ENCODE measurements around the gene MAZ.
A peak's percentile ranks its signal among the peaks of the same experiment; 100 is the strongest.

Gene MAZ

DNA sequence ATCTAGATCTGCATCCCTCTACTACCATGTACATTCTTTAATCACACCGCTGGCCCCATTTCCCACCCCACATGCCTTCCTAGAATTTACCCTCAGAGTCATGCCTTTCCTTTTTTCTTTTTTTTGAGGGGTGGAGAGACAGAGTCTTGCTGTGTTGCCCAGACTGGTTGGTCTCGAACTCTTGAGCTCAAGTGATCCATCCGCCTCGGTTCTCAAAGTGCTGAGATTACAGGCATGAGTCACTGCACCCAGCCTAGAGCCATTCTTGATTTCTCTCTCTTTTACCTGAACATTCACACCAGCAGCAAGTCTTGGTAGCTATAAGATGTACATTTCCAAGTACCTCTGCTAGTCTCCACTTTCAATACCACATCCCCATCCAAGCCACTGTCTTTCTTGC, 11.8 kb downstream of the MAZ start:
- H3K36me3 ChIP-seq = peaks cover 36% of the 10 kb centered on the region
- H3K9me3 ChIP-seq = no peaks in the 10 kb centered on the region
- no peaks in the 10 kb centered on the region; the same call in none of the 2 replicates for H3K4me1 ChIP-seq
- H3K4me3 ChIP-seq (ENCODE audit: low read depth, low read length) = no peak overlapping the region
- no peaks in the 10 kb centered on the region for H3K27me3 ChIP-seq
- DNase-seq = no peak
- TF ChIP-seq, protein P1, sequence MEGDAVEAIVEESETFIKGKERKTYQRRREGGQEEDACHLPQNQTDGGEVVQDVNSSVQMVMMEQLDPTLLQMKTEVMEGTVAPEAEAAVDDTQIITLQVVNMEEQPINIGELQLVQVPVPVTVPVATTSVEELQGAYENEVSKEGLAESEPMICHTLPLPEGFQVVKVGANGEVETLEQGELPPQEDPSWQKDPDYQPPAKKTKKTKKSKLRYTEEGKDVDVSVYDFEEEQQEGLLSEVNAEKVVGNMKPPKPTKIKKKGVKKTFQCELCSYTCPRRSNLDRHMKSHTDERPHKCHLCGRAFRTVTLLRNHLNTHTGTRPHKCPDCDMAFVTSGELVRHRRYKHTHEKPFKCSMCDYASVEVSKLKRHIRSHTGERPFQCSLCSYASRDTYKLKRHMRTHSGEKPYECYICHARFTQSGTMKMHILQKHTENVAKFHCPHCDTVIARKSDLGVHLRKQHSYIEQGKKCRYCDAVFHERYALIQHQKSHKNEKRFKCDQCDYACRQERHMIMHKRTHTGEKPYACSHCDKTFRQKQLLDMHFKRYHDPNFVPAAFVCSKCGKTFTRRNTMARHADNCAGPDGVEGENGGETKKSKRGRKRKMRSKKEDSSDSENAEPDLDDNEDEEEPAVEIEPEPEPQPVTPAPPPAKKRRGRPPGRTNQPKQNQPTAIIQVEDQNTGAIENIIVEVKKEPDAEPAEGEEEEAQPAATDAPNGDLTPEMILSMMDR (IDR thresholded peaks at IDR 0.05; ENCODE audit: low read depth, low read length) = no peak

DNA sequence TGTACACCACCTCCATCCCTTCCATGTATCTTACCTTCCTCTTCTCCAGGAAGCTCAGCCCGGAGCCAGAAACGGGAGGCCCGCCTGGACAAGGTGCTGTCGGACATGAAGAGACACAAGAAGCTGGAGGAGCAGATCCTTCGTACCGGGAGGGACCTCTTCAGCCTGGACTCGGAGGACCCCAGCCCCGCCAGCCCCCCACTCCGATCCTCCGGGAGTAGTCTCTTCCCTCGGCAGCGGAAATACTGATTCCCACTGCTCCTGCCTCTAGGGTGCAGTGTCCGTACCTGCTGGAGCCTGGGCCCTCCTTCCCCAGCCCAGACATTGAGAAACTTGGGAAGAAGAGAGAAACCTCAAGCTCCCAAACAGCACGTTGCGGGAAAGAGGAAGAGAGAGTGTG, 13.2 kb downstream of the MAZ start:
- H3K4me3 ChIP-seq (ENCODE audit: low read depth, low read length) = no peak overlapping the region
- peaks cover 36% of the 10 kb centered on the region for H3K36me3 ChIP-seq
- no peaks in the 10 kb centered on the region; the same call in 1 of the 2 replicates for H3K4me1 ChIP-seq
- no peak for DNase-seq
- TF ChIP-seq, protein P1 (IDR thresholded peaks at IDR 0.05; ENCODE audit: low read depth, low read length) = peak; percentile 24; the same call in 1 of the 2 replicates
- H3K27me3 ChIP-seq = no peaks in the 10 kb centered on the region
- H3K9me3 ChIP-seq = no peaks in the 10 kb centered on the region

DNA sequence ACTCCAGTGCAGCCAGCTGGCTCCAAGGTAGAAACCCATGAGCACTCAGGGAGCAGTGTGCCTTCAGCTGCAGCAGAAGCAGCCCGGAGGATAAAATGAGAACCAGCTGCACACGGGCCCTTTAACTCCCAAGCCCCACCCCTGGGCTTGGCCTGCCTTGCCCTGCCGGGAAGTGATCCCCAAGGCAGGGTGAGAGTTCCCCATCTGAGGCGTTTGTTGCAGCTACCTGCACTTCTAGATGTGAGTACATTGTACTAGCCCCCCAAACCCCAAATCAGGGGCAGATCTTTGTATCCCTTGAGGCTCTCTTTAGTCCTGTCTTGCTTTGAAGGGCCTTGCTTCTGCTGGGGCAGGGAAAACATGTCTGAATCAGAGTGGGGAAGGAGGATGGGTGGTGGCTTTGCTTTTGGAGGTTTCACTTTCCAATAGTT, 14.0 kb downstream of the MAZ start, which contains the start of gene MVP:
MVP (plus strand) TSS at position 192 of the 431 bp plus-strand sequence. CDS start 10,088 bp downstream, outside the sequence.
- Histone ChIP-seq H3K36me3 (peaks cover 36% of the 10 kb centered on the region), H3K4me1 (no peaks in the 10 kb centered on the region; the same call in 1 of the 2 replicates)
- DNase-seq = peak; percentile 43

DNA sequence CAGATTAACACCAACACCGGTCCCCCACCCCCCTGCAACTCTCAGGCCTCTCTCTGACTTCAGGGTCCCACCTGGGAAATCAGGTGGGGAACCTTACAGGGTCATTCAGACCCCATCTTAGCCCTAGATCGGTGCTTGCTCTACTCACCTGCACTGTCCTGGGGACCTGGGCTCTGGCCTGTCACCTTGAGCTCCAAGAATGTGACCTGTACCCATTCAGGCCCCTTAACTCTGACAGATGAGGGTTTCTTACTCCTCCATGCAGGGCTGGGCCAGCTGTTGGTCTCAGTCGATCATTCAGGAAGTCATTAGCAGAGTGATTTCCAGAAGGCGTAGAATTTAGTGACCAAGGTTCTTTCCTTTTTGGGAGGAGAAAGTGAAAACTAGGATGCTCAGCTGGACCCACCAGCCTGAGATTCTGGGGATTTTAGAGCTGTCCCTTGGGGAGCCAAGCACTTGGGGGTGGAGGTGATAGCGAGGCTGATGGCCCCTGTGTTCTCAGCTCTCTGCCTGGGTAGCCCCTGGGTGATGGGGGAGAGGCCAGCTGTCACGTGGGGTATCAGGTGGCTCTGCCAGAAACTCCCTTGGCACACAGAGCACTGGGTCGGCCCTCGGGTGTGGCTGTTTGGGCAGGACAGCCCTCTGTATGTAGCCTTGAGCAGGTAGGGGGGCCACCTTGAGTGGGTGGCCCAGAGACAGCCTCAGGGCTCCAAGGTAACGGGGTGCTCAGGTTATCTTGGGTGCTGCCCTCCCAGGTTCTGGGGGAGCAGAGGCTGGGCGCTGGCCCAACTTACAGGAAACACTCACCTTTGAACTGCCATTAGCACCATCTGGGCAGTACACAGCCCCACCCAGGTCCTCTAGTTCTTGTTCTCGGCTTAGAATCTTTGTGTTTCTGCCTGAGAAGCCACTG, 14.7 kb downstream of the MAZ start:
- no peaks in the 10 kb centered on the region; the same call in 1 of the 2 replicates for H3K4me1 ChIP-seq
- no peak for DNase-seq
- TF ChIP-seq, protein P1 (IDR thresholded peaks at IDR 0.05; ENCODE audit: low read depth, low read length) = no peak
- no peaks in the 10 kb centered on the region for H3K27me3 ChIP-seq
- H3K9me3 ChIP-seq = no peaks in the 10 kb centered on the region
- H3K36me3 ChIP-seq = peaks cover 36% of the 10 kb centered on the region
- no peak overlapping the region for H3K4me3 ChIP-seq (ENCODE audit: low read depth, low read length)

More for the DNA sequence above, 14.0 kb downstream of the MAZ start, which contains the start of gene MVP:
- Histone ChIP-seq H3K27me3 (no peaks in the 10 kb centered on the region), H3K4me3 (ENCODE audit: low read depth, low read length) (peak within 1 kb of the TSS; percentile 21; the same call in 1 of the 2 replicates), H3K9me3 (no peaks in the 10 kb centered on the region)
- TF ChIP-seq, protein P1 (IDR thresholded peaks at IDR 0.05; ENCODE audit: low read depth, low read length) = no peak

DNA sequence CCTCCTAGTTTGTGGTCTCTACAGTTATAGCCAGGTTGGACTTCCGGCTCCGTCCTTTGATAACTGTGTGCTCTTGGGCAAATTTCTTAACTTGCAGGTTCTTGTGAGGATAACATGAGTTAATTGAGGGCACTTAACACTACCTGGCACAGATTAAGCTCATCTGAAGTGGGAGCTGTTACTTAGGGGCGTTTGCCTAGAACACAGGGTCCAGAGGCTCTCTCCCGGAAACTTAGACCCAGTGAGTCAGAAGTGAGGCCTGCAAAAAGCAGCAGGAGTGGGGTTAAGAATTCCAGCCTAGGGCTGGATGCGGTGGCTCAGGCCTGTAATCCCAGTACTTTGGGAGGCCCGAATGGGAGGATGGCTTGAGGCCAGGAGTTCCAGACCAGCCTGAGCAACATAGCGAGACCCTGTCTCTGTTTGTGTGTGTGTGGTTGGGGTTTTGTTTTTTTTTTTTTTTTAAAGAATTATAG, 15.3 kb downstream of the MAZ start:
- no peaks in the 10 kb centered on the region for H3K27me3 ChIP-seq
- TF ChIP-seq, protein P1 (IDR thresholded peaks at IDR 0.05; ENCODE audit: low read depth, low read length) = no peak
- H3K4me3 ChIP-seq (ENCODE audit: low read depth, low read length) = no peak overlapping the region
- peaks cover 36% of the 10 kb centered on the region for H3K36me3 ChIP-seq
- H3K4me1 ChIP-seq = no peaks in the 10 kb centered on the region; the same call in 1 of the 2 replicates
- no peak for DNase-seq
- H3K9me3 ChIP-seq = no peaks in the 10 kb centered on the region
